Activated T-helper 17 cell treated with anti-CD3 and anti-CD28 coated beads, Interleukin-2, amount 50 U/mL, for 72 hours (primary cell): ENCODE measurements around the gene MARVELD2. TPM values are rescaled to one million over a fixed set of nuclear protein-coding genes. Genes with fewer than 3 reads are reported as not detected.

Experiments
- total RNA-seq, 2 donors: library from RNA; stranded (reverse); gene quantifications; one replicate each; pipeline ENCODE4 v1.2.3, GENCODE V29; 2022

Gene MARVELD2
- total RNA-seq, 2 donors from 2014 or later, result 0.37 to 0.69 TPM

Other genes with a start within 250 kb of the MARVELD2 start
- 100 to 1,000 TPM; 175 to 220 TPM for gene CCNB1, start 248.0 kb upstream of the MARVELD2 start, total RNA-seq
- 10 to 100 TPM; 36.0 to 49.4 TPM for gene CENPH, start 225.5 kb upstream of the MARVELD2 start, total RNA-seq
- 10 to 100 TPM; 37.5 to 52.4 TPM for gene CDK7, start 180.2 kb upstream of the MARVELD2 start, total RNA-seq
- 10 to 100 TPM; 12.6 to 17.8 TPM for gene CCDC125, start 82.3 kb upstream of the MARVELD2 start, total RNA-seq
- 10 to 100 TPM; 52.3 to 76.4 TPM for gene AK6, start 45.6 kb upstream of the MARVELD2 start, total RNA-seq
- gene TAF9, start 45.6 kb upstream of the MARVELD2 start, total RNA-seq, result 10 to 100 TPM; 60.0 to 89.0 TPM
- 10 to 100 TPM; 25.8 to 28.2 TPM for gene RAD17, start 45.3 kb upstream of the MARVELD2 start, total RNA-seq
- gene OCLN, start 77.7 kb downstream of the MARVELD2 start, total RNA-seq, result 1 to 10 TPM in 1 of 2 donors, under 1 TPM in 1; 0.76 to 4.4 TPM
- gene GTF2H2C, start 145.1 kb downstream of the MARVELD2 start, total RNA-seq, result 10 to 100 TPM; 52.9 to 59.0 TPM